SIG-M5 treated with dmso at 0.1 percent for 504 hours (cell line): ENCODE measurements around the gene ATP2C1.

Source experiments
- DNase-seq: peaks from one replicate; lab custom pipeline; 2025; ENCODE audit not compliant: unreplicated experiment; lab: John Stamatoyannopoulos, UW

The ATP2C1 gene

GRCh38 chr3:130975251-130975650, 81.4 kb downstream of the ATP2C1 start:
- no peak for DNase-seq

GRCh38 chr3:130976706-130977105, 82.8 kb downstream of the ATP2C1 start:
- DNase-seq, result no peak

- DNase-seq, result no peak
These were observed 85.2 kb downstream of the ATP2C1 start for GRCh38 chr3:130979117-130979516.

- no peak for DNase-seq
These were observed 87.6 kb downstream of the ATP2C1 start for GRCh38 chr3:130981469-130981868.

GRCh38 chr3:130990282-130990681, 96.4 kb downstream of the ATP2C1 start:
- no peak for DNase-seq

GRCh38 chr3:130991126-130991525, 97.2 kb downstream of the ATP2C1 start:
- DNase-seq, result no peak

- no peak for DNase-seq
These were observed 98.5 kb downstream of the ATP2C1 start for GRCh38 chr3:130992344-130992743.

GRCh38 chr3:130997289-130997688, 103.4 kb downstream of the ATP2C1 start:
- DNase-seq, result peak; percentile 49

GRCh38 chr3:131001071-131001470, 107.2 kb downstream of the ATP2C1 start:
- DNase-seq, result no peak

- DNase-seq, result no peak
These were observed 110.7 kb downstream of the ATP2C1 start for GRCh38 chr3:131004603-131005002.

GRCh38 chr3:131007256-131007655, 113.4 kb downstream of the ATP2C1 start:
- no peak for DNase-seq

GRCh38 chr3:131007782-131008181, 113.9 kb downstream of the ATP2C1 start:
- DNase-seq, result peak; percentile 2

- DNase-seq, result no peak
These were observed 114.4 kb downstream of the ATP2C1 start for GRCh38 chr3:131008326-131008725.

GRCh38 chr3:131009698-131010097, 115.8 kb downstream of the ATP2C1 start:
- DNase-seq, result no peak

GRCh38 chr3:131018970-131019369, 125.1 kb downstream of the ATP2C1 start:
- no peak for DNase-seq

GRCh38 chr3:131020122-131020693, 126.3 kb downstream of the ATP2C1 start:
- peak; percentile 83 for DNase-seq

GRCh38 chr3:131025539-131025938, 131.7 kb downstream of the ATP2C1 start:
- DNase-seq, result no peak

GRCh38 chr3:131026321-131027151, 132.7 kb downstream of the ATP2C1 start, which contains the start of the genes ASTE1 and NEK11:
Gene ASTE1, minus strand, starts transcription at chr3:131026825. Its CDS starts 1,519 bp downstream, at chr3:131025306.
Gene NEK11, plus strand, starts transcription at chr3:131026877. Its CDS starts 2,832 bp downstream, at chr3:131029709.
- peak; percentile 89 for DNase-seq

GRCh38 chr3:131028844-131029243, 135.0 kb downstream of the ATP2C1 start:
- DNase-seq, result no peak

- DNase-seq, result no peak
These were observed 137.8 kb downstream of the ATP2C1 start for GRCh38 chr3:131031660-131032059.

- DNase-seq, result peak; percentile 41
These were observed 139.7 kb downstream of the ATP2C1 start for GRCh38 chr3:131033480-131034080.
